IPS-15b (cell line): ENCODE results near the gene DNAJC16.
"Not testable (repeated sequence)": the region's sequence is repeated elsewhere in the genome, so short reads cannot be mapped to it uniquely, and the experiment has no call there.

Experiments
- H3K27me3 ChIP-seq: one replicate; pipeline ENCODE4 v1.6.1; 2013; ENCODE audit warnings: low read length; ENCODE audit not compliant: control insufficient read depth, insufficient read depth
- H3K36me3 ChIP-seq: one replicate; pipeline ENCODE4 v1.6.1; 2013; ENCODE audit warnings: low read length; ENCODE audit not compliant: control insufficient read depth, insufficient read depth
- H3K4me1 ChIP-seq: one replicate; pipeline ENCODE4 v1.6.1; 2013; ENCODE audit warnings: mild to moderate bottlenecking, low read length; ENCODE audit not compliant: control insufficient read depth, insufficient read depth
- H3K4me3 ChIP-seq: one replicate; pipeline ENCODE4 v1.5.1; 2013; ENCODE audit warnings: low read depth, low read length
- H3K9ac ChIP-seq: one replicate; pipeline ENCODE4 v1.6.1; 2013; ENCODE audit warnings: low read depth, mild to moderate bottlenecking, low read length
- H3K9me3 ChIP-seq: one replicate; pipeline ENCODE4 v1.6.1; 2013; ENCODE audit warnings: mild to moderate bottlenecking, low read length; ENCODE audit not compliant: control insufficient read depth, insufficient read depth

The DNAJC16 gene

DNA sequence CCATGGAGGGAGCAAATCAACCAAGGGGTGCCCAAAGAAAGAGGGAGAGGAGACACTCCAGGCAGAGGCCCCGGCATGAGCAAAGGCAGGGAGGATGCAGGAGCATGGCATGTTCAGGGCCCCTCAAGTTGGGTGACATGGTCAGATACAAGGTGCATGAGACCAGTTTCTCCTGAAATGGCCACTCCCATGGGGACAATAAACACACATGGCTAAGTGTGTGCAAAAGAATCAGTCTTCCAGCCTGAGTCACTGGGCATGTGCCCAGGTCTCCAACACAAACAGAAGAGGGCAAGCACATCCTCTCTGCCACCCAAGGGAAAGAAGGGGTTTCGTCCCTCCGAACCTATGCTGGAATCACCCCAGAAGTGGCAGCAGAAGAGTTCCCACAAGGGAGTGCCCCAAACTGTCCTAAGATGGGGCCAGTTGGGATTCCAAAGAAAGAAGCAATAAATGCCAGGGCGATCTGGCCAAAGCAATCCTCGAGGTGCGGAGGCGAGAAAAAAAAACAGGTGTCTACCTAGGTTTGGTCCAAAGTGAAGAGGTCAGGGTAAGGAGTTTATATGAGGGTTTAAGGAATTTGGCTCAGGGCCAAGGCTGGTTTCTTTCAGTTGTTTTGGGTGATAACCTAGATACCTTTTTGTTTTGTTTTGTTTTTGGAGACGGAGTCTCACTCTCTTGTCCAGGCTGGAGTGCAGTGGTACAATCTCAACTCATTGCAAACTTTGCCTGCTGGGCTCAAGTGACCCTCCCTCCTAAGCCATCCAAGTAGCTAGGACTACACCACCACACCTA, 15.8 kb upstream of the DNAJC16 start:
- H3K4me3 ChIP-seq: no peak overlapping the region
- H3K36me3 ChIP-seq: peaks cover under 1% of the 10 kb centered on the region
- H3K9ac ChIP-seq: no peak overlapping the region
- no peaks in the 10 kb centered on the region for H3K27me3 ChIP-seq
- H3K9me3 ChIP-seq: no peaks in the 10 kb centered on the region
- H3K4me1 ChIP-seq: peaks cover 22% of the 10 kb centered on the region

DNA sequence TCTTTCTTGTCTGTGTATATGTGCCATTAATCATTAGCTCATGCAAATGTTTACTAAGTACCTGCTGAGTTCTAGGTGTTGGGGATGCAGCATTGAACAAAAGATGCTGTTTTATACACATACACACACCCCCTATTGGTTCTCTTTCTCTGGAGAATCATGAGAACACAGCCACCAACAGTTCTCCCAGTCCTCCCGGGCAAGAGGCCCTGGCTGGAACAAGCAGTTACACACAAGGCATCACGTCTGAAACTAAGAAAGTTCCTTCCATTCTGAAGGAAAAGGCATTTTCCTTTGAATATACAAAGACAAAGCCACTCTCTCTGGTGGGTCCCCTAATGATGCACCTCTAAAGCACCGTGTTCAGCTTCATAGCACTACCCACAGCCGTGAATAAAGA, 13.5 kb upstream of the DNAJC16 start:
- H3K36me3 ChIP-seq: peaks cover 4% of the 10 kb centered on the region
- H3K4me1 ChIP-seq: peaks cover 9% of the 10 kb centered on the region
- H3K9ac ChIP-seq: no peak overlapping the region
- H3K9me3 ChIP-seq: no peaks in the 10 kb centered on the region
- H3K27me3 ChIP-seq: no peaks in the 10 kb centered on the region
- H3K4me3 ChIP-seq: no peak overlapping the region

DNA sequence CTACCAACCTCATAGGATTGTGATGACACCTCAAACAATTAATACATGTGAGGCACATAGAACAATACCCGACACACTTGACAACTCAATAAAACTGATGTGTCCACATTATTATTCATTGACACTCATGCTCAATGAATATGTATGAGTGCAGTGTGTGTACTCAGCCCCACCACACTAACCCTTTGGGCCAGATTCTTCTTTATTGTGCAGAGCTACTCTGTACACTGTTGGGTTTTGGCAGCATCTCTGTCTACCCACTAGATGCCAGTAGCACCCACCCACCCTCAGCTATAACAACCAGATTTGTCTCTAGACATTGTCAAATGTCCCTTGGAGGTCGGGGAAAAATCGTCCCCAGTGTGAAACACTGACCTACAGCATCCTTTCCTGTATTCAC, 12.7 kb upstream of the DNAJC16 start:
- Histone ChIP-seq H3K36me3 (peaks cover 4% of the 10 kb centered on the region), H3K27me3 (no peaks in the 10 kb centered on the region), H3K9ac (no peak overlapping the region), H3K9me3 (no peaks in the 10 kb centered on the region), H3K4me1 (peaks cover 9% of the 10 kb centered on the region), H3K4me3 (no peak overlapping the region)

DNA sequence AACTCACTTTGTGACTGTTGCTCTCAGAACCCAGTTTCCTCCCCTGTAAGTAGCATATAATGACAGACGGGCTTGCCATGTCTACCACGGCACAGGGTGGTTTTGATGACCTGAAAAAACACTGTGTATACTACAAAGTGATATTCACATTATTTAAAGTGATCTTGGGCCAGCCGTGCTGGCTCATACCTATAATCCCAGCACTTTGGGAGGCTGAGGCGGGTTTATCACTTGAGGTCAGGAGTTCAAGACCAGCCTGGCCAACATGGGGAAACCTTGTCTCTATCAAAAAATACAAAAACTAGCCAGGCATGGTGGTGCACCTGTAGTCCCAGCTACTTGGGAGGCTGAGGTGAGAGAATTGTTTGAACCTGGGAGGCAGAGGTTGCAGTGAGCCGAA, 12.1 kb upstream of the DNAJC16 start:
- not testable (repeated sequence) for H3K27me3 ChIP-seq, H3K4me1 ChIP-seq, H3K9ac ChIP-seq, H3K9me3 ChIP-seq, H3K4me3 ChIP-seq, H3K36me3 ChIP-seq

DNA sequence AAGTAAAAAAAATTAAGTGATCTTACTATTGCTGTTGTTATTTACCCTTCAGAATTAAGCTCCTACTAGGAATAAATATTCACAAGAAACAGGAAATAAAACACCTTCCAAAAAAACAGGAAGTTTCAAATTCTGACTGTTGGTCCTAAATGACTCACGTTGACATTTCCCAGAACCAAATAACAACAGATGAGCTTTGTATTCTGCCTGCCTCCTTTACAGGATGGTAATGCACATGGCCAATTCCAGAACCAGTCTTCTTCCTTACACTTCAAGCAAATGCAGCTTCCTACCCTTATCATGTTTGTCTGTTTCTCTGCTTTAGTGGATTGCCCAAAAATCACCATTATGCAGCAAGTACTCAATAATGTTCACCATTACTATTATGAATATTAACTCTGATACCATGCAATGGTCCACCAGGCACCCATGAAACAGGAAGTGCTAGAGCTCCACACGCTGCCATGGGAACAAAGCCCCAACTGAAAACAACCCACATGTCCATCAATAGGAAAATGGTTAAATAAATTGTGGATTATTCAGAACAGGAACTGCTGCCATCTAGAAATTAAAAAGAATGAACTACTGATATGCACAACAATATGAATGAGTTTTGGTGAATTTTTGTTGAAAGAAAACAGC, 11.5 kb upstream of the DNAJC16 start:
- no peaks in the 10 kb centered on the region for H3K27me3 ChIP-seq
- H3K4me3 ChIP-seq: no peak overlapping the region
- H3K9me3 ChIP-seq: no peaks in the 10 kb centered on the region
- no peak overlapping the region for H3K9ac ChIP-seq
- H3K36me3 ChIP-seq: peaks cover 4% of the 10 kb centered on the region
- peaks cover 2% of the 10 kb centered on the region for H3K4me1 ChIP-seq

DNA sequence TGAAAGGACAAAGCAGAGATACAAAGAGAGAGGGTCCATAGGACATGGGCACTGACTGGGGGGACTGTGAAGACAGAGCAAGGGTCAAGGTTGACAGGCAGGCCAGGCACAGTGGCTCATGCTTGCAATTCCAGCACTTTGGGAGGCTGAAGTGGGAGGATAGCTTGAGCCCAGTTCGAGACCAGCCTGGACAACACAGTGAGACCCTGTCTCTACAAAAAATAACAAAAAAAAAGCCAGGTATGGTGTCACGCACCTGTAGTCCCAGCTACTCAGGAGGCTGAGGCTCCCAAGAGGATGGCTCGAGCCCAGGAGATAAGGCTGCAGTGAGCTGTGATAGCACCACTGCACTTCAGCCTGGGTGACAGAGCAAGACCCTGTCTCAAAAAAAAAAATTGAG, 7.0 kb upstream of the DNAJC16 start:
- Histone ChIP-seq H3K9me3 (no peaks in the 10 kb centered on the region), H3K4me1 (no peaks in the 10 kb centered on the region), H3K36me3 (peaks cover 4% of the 10 kb centered on the region), H3K27me3 (no peaks in the 10 kb centered on the region), H3K4me3 (no peak overlapping the region), H3K9ac (no peak overlapping the region)

DNA sequence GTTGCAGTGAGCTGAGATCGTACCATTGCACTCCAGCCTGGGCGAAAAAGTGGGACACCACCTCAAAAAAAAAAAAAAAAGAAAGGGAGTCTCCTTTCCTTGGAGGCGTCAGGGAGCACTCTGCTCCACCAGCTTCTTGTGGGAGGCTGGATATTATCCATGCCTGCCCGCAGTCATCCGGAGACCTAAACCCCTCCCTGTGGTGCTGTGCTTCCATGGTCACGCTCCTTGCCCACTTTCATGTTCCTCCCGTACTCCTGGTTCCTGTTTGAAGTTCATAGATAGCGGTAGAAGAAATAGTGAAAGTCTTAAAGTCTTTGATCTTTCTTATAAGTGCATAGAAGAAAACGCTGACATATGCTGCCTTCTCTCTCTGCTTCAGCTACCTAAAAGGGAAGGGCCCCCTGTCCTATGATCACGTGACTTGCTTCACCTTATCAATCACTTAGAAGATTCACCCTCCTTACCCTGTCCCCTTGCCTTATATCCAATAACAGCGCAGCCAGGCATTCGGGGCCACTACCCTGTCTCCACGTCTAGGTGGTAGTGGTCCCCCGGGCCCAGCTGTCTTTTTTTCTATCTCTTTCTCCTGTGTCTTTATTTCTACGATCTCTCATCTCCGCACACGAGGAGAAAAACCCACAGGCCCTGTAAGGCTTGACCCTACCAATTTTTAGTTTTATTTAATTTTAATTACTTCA, 5.3 kb upstream of the DNAJC16 start:
- not testable (repeated sequence) for H3K9me3 ChIP-seq, H3K4me1 ChIP-seq, H3K27me3 ChIP-seq, H3K9ac ChIP-seq, H3K4me3 ChIP-seq, H3K36me3 ChIP-seq

DNA sequence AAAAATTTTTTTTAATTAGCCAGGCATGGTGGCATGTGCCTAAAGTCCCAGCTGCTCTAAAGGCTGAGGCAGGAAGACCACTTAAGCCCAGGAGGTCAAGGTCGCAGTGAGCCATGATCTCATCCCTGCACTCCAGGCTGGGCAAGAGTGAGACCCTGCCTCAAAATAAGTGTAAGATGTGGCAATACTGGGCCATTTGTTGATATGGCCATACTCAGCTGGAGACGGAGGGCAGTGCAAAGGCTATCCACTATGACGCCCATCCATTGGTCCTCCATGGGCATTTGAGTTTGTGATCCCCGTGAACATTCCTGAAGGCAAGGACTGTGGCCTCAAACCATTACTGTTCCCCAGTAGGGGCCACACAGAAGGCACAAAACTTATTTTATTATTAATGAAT, 4.1 kb upstream of the DNAJC16 start:
- Histone ChIP-seq H3K9me3 (no peaks in the 10 kb centered on the region), H3K27me3 (no peaks in the 10 kb centered on the region), H3K4me1 (no peaks in the 10 kb centered on the region), H3K36me3 (peaks cover under 1% of the 10 kb centered on the region), H3K9ac (no peak overlapping the region), H3K4me3 (no peak overlapping the region)

DNA sequence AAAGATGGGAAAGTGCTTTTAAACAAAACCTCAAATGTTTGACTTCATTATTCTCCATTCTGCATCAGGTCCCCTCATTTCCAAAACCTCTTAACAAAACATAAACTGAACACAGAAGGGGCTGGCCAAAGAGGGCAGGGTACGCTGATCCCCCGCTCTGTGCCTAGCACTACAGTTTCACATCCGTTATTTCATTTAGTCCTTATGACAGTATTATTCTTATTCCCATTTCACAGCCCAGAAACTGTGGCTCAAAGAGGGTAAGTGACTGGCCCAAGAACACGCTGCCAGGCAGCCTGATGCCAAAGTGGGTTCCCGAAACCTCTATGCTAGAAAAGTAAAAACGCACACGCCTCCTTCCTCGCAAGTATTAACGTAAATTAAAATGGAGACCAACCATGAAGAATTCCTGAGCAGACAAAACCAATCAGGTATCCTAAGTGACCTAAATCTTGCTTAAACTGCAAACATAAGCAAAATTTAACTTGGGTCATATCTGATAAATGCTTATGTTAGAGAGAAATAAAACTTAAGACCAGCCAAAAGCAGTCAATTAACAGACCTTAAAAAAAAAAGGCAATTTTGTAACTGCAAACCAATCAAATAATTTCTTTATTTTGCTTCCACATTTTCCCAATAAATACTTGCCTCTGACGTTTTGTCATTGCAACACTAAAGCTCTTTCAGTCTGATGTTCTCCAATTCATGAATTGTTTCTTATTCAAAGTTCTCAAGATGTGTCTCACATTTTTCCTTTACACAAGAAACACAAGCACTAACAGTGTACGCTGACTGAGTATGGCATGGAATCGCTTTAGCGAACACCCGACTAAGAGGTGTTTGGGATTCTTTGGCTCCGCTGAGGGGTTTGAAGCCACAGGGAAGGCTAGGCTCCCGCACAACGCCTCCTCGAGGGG, 3.3 kb upstream of the DNAJC16 start:
- Histone ChIP-seq H3K9ac (peak overlapping the region; percentile 76), H3K4me3 (peak overlapping the region; percentile 80), H3K4me1 (no peaks in the 10 kb centered on the region), H3K27me3 (no peaks in the 10 kb centered on the region), H3K36me3 (no peaks in the 10 kb centered on the region), H3K9me3 (no peaks in the 10 kb centered on the region)

DNA sequence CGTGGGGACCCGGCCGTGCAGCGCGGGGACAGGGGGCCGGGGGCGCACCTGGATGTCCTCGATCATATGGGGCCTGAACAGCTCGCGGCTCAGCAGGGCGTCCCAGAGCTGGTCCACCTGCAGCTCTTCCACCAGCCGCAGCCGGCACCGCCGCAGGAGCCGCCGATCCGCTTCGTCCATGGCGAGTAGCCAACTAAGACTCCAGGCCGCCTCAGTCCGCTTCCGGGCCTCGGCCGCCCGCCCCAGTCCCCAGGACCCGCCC, 2.7 kb upstream of the DNAJC16 start, which contains the start of gene CASP9:
Gene CASP9 (minus strand): TSS at position 195 of the 262 bp plus-strand sequence. CDS start 15 bp downstream, at position 180.
- no peaks in the 10 kb centered on the region for H3K27me3 ChIP-seq
- H3K36me3 ChIP-seq: no peaks in the 10 kb centered on the region
- H3K4me1 ChIP-seq: no peaks in the 10 kb centered on the region
- peak within 1 kb of the TSS; percentile 80 for H3K4me3 ChIP-seq
- H3K9ac ChIP-seq: peak within 1 kb of the TSS; percentile 76
- no peaks in the 10 kb centered on the region for H3K9me3 ChIP-seq

DNA sequence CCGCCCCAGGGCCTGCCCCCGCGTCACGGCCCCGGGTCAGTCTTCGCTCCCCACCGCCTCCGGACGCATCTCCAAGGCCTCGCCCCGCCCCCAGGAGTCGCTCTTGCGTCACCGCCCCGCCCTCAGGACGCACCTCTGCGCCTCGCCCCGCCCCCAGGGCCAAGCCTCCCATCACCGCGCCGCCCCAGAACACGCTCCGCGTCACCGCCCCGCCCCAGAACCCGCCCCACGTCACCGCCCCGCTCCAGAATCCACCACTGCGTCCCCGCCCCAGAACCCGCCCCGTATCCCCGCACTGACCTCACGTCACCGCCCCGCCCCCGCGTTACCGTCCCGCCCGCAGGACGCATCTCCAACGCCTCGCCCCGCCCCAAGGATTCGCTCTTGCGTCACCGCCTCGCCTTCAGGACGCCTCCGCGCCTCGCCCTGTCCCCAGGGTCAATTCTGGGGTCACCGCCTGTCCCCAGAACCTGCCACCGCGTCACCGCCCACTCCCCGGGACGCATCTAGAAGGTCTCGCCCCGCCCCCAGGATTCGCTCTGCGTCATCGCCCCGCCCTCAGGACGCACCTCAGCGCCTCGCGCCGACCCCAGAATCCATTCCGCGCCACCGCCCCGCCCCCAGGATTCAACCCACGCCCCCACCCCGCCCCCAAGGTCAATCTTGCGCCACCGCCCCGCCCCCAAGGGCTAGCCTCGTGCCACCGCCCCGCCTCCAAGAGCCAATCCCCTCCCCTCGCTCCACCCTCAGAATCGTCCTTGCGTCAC, 2.2 kb upstream of the DNAJC16 start:
- Histone ChIP-seq H3K27me3 (no peaks in the 10 kb centered on the region), H3K4me3 (peak overlapping the region; percentile 79), H3K9ac (no peak overlapping the region)

More for the DNA sequence above, 2.2 kb upstream of the DNAJC16 start:
- Histone ChIP-seq H3K36me3 (no peaks in the 10 kb centered on the region), H3K4me1 (no peaks in the 10 kb centered on the region), H3K9me3 (no peaks in the 10 kb centered on the region)
